NCI-H2081 treated with DMSO at 0.1 percent for 48 hours (cell line): ENCODE data around the gene RBM25.
"Not testable (repeated sequence)": the region's sequence is repeated elsewhere in the genome, so short reads cannot be mapped to it uniquely, and the experiment has no call there.

Experiments used
- DNase-seq: peaks from one replicate; lab custom pipeline; 2025; lab: John Stamatoyannopoulos, UW

The RBM25 gene

GRCh38 chr14:73058224-73058921 lies at the start of gene RBM25:
Gene RBM25 (plus strand): TSS chr14:73058534. CDS start chr14:73071642, 13,108 bp downstream.
- DNase-seq = peak; percentile 96

- DNase-seq = not testable (repeated sequence)
Observed at GRCh38 chr14:73011189-73011588, 47.1 kb upstream of the RBM25 start.

- no peak for DNase-seq
Observed at GRCh38 chr14:73014105-73014504, 44.2 kb upstream of the RBM25 start.

DNA sequence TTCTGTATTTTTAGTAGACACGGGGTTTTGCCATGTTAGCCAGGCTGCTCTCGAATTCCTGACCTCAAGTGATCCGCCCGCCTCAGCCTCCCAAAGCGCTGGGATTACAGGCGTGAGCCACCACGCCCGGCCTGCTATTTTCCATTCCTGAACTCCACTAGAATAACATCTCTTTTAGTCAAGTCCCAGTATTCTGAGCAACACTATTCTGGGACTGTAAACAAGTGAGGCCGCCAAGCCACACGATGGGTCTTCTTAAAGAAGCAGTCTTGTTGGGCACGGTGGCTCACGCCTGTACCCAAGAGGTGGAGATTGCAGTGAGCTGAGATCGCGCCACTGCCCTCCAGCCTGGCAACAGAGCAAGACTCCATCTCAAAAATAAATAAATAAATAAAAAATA lies 42.8 kb upstream of the RBM25 start:
- DNase-seq = not testable (repeated sequence)

DNA sequence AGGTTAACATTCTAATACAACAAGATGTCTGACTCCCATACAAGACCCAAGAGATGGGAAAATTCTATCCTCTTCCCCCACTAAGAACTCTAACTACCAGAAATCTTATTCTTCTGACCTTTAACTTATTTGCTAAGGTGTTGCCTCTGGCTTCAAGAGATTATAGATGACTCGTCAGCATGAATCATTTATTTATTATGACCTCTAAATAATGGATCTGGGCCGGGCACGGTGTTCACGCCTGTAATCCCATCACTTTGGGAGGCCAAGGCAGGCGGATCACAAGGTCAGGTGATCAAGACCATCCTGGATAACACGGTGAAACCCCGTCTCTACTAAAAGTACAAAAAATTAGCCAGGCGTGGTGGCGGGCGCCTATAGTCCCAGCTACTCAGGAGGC lies 42.3 kb upstream of the RBM25 start:
- not testable (repeated sequence) for DNase-seq

DNA sequence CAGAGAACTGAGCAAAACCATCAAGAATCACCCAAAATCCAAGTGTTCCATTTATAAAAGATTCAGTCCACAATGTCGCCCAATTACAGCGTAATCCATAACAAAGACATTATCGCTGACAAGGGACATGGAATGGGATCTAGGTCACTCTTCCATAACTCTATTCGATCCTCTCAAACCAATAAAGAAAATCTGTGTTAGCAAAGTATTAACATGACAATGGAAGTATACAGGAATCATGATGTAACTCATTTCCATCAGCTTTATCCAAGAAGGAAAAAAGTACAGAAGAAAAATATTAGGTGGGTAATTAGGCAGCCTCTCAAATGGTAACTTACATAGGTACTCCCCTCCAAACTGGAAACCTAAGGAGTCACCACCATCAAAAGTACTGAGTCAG lies 36.3 kb upstream of the RBM25 start:
- DNase-seq = no peak

DNA sequence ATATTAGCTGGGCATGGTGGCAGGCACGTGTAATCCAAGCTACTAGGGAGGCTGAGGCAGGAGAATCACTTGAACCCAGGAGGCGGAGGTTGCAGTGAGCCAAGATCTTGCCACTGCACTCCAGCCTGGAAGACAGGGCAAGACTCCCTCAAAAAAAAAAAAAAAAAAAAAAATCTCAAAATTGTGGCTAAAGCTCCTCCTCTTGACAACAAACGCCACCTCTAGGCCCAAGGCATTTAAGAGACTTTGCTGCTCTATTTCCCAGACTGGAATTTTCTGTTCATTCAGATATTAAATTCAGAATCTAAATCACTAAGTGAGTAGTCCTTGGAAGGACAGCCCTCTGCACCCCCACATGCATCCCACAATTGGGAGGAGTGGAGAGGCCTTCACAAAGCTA lies 32.8 kb upstream of the RBM25 start:
- DNase-seq = no peak

- DNase-seq = no peak
Observed at GRCh38 chr14:73026243-73026844, 32.0 kb upstream of the RBM25 start.

- peak; percentile 92 for DNase-seq
Observed at GRCh38 chr14:73026845-73027542, 31.3 kb upstream of the RBM25 start, which contains the start of gene ZFYVE1. Gene ZFYVE1 (minus strand): TSS chr14:73027106. CDS start chr14:73024508, 2,598 bp downstream.

DNA sequence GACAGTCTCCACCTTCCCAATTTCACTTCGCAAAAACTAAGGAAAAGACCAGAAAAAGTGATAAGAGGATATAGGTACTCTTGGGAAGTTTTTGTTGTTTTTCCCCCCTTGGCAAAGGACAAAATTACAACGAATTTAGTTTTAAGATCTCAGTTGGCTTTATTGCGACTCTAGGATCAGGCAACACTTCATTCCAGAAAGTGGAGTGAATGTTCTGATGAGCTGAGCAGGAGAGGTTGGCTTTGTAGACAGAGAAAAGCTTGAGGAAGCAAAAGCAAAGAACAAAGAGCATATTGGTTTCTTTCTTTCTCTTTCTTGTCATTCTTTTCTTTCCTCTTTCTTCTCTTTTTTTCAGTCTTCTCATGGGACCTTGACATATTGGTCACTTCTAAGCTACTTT lies 30.8 kb upstream of the RBM25 start:
- DNase-seq = no peak

GRCh38 chr14:73027984-73028383 lies 30.4 kb upstream of the RBM25 start:
- no peak for DNase-seq

- DNase-seq = not testable (repeated sequence)
Observed at GRCh38 chr14:73036706-73037450, 21.5 kb upstream of the RBM25 start.

DNA sequence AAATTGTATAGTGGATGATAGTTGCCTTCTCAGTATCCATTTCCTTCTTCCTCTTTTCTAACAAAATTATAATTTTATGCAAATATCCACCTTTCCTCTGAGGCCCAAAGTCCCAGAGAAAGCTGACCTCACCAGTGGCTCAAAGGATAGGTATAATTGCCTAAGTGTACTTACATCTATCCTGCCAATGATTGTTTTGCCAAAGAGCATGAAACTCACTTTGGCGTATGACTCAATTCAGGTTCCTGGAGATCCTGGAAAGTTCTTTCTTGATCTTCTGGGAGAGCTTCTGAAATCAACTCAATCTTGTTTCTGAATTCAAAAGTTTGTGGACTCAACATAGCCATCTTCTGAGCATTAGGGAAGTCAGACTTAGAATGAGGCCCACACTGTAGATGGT lies 10.5 kb upstream of the RBM25 start:
- no peak for DNase-seq

GRCh38 chr14:73049428-73049827 lies 8.9 kb upstream of the RBM25 start:
- DNase-seq = no peak

- DNase-seq = no peak
Observed at GRCh38 chr14:73055251-73055650, 3.1 kb upstream of the RBM25 start.

GRCh38 chr14:73057944-73058223 lies 450 bp upstream of the RBM25 start:
- DNase-seq = no peak

DNA sequence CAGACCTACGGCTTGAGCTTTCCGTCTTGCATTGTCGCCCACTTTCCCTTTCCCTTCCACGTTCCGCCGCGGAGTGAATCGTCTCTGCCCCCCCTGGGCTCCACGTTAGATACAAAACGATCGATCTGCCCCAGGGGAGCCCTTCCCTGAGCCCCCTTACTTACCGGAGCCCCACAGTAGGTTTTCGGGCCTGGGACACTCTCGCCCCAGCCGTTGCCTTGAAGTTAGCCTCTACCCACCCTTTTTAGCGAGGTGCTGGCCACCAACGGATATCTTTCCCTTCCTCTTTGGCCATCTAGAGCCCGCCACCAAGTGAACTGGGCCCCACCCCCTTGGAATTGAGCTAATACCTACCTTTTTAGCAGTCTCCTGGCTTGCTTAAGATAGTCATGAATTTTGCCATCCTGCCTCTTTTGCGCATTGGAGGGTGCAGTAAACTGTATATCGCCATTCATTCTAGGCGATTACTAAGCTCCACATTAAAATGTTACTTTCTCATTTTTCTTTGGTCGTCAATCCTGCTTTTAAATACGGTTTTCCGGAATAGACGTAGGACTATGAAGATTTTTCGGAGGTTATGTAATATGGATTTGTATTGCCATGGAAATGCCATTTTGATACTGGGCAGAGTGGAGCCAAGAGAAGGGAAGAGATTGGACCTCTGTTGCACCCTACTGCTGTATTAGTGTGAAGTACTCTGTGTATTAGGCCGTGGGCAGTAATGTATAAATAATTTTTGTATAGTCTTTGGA lies 764 bp downstream of the RBM25 start:
- DNase-seq = no peak

DNA sequence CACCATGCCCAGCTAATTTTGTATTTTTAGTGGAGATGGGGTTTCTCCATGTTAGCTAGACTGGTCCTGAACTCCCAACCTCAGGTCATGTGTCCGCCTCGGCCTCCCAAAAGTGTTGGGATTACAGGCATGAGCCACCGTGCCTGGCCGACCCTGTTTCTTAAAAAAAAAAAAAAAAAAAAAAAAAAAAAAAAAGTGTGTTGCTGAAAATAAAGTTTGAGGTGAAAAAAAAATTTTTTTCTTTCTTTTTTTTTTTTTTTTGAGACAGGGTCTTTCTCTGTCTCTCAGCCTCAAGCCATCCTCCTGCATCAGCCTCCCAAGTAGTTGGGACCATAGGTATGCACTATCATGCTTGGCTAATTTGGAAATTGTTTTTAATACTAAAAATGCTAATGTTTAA lies 11.3 kb downstream of the RBM25 start:
- no peak for DNase-seq

DNA sequence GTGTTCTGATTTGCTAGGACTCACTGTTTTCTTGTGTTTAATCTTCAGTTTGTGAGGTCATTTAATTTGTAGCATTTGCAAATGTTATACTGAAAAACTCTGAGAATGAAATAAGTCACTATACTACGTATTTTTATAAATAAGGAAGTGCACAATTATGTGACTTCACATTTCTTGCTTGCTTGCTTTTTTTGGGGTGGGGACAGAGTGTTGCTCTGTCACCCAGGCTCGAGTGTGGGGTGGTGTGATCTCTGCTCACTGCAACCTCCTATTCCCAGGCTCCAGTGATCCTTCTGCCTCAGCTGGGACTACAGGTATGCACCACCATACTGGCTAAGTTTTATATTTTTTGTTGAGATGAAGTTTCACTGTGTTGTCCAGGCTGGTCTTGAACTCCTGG lies 32.7 kb downstream of the RBM25 start:
- DNase-seq = no peak

DNA sequence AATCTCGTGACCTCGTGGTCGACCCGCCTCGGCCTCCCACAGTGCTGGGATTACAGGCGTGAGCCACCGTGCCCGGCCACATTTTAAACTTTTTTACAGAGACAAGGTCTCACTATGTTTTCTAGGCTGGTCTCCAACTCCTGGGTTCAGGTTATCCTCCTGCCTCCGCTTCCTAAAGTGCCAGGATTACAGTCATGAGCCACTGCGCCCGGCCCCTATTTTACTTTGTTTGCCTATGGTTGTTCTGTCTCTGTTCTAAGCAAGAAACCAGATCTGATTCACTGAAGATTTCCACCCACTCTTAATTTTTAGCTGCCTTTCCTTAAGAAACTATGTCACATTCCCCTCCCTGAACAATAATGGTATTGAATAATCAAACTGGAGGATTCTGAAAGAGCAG lies 39.1 kb downstream of the RBM25 start:
- no peak for DNase-seq

DNA sequence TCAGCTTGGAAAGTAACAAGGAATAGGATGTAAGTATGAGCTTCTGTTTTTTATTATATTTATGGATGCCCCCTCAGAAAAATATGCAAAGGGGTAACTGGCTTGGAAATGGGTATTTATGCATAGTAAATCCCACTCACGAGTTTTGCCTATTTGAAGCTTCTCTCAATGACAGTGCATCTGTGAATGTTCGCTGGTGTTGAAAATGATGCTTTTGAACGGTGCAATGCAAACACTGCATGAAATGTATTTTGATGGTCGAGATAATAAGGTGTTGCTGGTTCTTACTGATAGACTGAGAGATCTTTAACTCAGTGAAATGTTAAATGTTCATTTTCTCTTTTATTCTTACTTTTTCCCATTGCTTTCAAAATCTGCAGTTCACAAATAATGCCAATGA lies 42.0 kb downstream of the RBM25 start:
- no peak for DNase-seq
